Measurements from ENCODE around the gene GJA5. TPM values are rescaled to one million over a fixed set of nuclear protein-coding genes. Genes with fewer than 3 reads are reported as not detected.

Gene GJA5
- total RNA-seq, 4 donors from 2014 or later = 14.2 to 63.2 (median 39.6) TPM

DNA sequence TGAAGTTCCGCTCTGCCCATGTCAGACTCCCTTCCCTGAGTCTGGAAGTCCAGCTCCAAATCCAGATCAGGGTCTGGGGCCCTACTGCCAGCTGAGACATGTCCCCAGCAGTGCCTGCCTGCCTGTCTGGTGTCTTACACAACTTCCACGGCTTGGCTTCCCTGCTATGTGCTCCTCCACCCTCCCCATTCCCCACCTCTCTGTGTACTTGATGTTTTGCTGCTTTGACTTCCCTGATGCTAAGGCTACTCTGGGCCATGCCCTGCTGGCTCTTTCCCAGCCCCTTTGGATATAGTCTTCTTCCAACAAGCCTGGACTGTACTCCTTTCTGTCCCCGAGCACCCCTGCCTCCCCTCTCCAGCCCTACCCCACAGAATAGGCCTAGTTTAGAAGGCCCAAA is 7.3 kb downstream of the GJA5 start:
- no peak for ATAC-seq (ENCODE audit: low FRiP score)
- TF ChIP-seq, protein P1, sequence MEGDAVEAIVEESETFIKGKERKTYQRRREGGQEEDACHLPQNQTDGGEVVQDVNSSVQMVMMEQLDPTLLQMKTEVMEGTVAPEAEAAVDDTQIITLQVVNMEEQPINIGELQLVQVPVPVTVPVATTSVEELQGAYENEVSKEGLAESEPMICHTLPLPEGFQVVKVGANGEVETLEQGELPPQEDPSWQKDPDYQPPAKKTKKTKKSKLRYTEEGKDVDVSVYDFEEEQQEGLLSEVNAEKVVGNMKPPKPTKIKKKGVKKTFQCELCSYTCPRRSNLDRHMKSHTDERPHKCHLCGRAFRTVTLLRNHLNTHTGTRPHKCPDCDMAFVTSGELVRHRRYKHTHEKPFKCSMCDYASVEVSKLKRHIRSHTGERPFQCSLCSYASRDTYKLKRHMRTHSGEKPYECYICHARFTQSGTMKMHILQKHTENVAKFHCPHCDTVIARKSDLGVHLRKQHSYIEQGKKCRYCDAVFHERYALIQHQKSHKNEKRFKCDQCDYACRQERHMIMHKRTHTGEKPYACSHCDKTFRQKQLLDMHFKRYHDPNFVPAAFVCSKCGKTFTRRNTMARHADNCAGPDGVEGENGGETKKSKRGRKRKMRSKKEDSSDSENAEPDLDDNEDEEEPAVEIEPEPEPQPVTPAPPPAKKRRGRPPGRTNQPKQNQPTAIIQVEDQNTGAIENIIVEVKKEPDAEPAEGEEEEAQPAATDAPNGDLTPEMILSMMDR (IDR thresholded peaks at IDR 0.05) = no peak
- no peak for DNase-seq (ENCODE audit: low spot score)

DNA sequence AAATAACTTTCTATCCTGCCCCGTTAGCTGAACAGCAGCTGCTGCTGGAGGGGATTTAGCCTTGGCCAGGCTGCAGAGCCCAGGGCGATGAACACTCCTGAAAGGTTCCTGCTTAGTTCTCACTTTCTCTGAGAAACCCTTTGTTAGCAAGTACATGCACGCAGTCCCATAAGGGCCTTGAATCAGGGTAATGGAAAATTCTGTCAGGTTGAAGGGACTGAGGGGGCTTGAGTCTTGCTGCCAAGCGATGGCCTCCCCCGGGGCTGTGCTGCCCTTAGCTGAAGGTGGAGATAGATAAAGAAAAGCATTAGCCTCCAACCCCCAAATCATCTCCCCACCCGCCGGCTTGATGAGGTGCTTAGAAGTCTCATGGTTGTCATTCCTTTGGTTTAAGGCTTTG is 7.9 kb downstream of the GJA5 start:
- DNase-seq (ENCODE audit: low spot score) = no peak
- TF ChIP-seq, protein P1 (IDR thresholded peaks at IDR 0.05) = no peak
- no peak for ATAC-seq (ENCODE audit: low FRiP score)

DNA sequence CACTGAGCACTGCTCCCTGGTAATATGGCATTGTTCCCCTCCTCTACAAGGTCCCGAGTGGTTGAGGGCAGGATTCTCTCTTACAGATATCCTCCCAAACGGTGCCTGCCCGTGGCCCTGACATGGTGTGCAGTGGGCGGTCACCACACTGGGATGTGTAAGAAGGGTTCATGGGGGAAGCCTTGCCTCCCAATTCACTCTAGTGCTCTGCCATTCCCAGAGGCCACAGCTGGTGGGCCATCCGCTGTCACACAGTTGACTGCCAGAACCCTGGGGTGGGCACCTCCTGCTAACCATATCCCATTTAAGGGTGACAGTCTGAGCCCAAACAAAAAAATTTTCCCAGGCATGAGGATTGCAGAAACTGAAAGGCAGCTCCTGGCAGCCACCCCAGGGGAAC is 9.1 kb downstream of the GJA5 start:
- TF ChIP-seq, protein P1 (IDR thresholded peaks at IDR 0.05) = no peak
- ATAC-seq (ENCODE audit: low FRiP score) = no peak
- no peak for DNase-seq (ENCODE audit: low spot score)

DNA sequence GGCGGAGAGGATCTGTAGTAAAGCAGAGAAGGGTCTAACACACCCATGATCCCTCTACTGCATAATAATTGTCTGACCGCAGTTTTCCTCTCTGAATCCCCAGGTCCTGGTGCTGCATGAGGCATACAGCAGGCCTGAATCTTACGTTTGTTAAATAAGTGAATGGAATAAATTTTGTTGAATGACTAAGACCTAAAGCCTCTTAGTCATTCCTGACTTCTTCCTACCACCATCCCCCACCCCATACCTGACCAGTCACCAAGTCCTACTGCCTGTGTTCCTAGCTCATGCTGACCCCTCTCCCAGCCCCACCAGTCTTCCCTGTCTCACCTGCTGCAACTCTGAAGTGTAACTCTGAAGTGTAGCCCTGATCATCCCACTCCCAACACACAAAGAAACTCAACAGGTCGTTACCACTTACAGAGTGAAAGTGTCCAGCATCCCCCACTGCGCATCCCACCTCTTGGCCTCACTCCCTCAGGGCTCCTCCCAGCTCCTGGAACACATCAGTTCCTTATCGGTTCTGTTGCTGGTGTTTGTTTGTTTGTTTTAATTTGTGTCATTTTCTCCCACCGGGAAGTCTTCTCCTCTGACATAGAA is 9.7 kb downstream of the GJA5 start:
- DNase-seq (ENCODE audit: low spot score) = no peak
- no peak for ATAC-seq (ENCODE audit: low FRiP score)
- TF ChIP-seq, protein P1 (IDR thresholded peaks at IDR 0.05) = no peak

DNA sequence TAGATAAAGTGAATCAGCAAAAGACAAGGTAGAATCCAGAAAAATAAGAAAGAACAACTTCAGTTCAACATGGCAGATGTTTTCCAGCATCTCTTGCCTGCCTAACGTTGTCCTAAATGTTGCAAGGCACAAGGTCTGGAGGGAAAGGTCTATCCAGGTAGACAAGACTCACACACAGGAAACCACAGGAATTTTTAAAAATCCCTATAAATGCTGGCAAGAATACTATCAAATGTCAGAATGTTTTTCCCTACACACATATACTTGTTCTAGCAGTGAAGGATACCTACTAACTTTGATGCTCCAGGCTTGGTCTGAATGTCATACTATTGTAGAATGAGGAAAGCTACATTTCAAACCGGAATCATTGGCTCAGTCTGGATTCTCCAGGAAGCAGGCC is 10.6 kb downstream of the GJA5 start:
- no peak for ATAC-seq (ENCODE audit: low FRiP score)
- TF ChIP-seq, protein P1 (IDR thresholded peaks at IDR 0.05) = no peak
- DNase-seq (ENCODE audit: low spot score) = no peak

DNA sequence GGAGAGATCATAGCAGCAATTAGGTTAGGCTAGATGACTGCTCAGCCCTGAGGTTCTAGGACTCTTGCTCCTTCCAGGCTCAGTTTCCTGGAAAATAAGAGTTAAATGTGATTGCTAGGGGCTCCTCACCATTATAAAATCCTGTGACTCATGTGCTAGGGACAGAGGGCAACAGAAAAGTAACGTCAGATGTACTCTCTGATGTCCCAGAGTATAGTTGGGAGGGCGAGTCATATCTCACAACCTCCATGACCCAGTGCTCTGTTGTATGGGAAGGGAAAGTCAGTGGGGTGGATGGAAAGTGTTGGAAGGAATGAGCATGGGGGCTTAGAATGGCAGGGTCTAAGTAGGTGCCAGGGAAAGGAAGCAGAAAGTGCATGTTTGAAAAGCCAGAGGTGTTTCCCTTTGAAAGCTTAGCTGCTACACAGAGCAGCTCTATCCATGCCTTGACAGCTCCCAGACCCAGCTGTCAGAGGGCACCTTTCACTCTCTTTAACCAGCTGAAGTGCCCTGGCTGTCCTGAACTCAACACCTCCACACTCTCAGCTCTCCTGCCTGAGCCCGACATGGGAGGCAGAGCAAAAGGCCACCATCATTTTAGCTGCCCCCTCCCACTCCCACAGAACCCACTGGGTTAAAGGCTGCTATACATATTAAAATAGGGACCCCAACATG is 11.6 kb downstream of the GJA5 start:
- no peak for DNase-seq (ENCODE audit: low spot score)
- ATAC-seq (ENCODE audit: low FRiP score) = no peak
- TF ChIP-seq, protein P1 (IDR thresholded peaks at IDR 0.05) = no peak

DNA sequence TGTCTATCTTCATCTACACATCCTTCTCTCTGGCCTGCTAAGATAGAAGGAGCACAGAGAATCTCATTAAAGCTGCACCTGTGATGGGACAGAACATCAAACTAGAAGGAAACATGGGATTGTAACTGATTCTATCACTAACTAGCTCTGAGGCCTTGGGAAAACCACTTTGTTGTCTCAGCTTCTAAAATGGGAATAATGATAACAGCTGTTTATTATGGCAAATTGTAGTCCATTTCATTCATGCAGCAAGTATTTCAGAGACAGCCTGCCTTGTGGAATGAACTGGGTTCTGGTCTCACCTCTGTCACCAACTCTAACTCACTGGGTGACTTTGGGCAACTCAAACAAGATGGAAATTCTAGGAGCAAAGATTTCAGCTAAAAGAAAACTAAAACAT is 12.4 kb downstream of the GJA5 start:
- ATAC-seq (ENCODE audit: low FRiP score) (no peak), DNase-seq (ENCODE audit: low spot score) (no peak)
- TF ChIP-seq, protein P1 (IDR thresholded peaks at IDR 0.05) = no peak

Measured in omental fat pad (tissue), 4 donors.